Measurements from ENCODE around the gene PRR36.

Gene PRR36

GRCh38 chr19:7912697-7913564 lies 38.7 kb upstream of the PRR36 start:
- DNase-seq: no peak

- DNase-seq: no peak
Measured at GRCh38 chr19:7912144-7912696, 38.0 kb upstream of the PRR36 start.

GRCh38 chr19:7911508-7912143 lies 37.4 kb upstream of the PRR36 start:
- DNase-seq: no peak

- DNase-seq: no peak
Measured at GRCh38 chr19:7910321-7911161, 36.4 kb upstream of the PRR36 start.

- DNase-seq: no peak
Measured at GRCh38 chr19:7909471-7910067, 35.4 kb upstream of the PRR36 start.

- no peak for DNase-seq
Measured at GRCh38 chr19:7908742-7909461, 34.7 kb upstream of the PRR36 start.

- no peak for DNase-seq
Measured at GRCh38 chr19:7908078-7908699, 34.0 kb upstream of the PRR36 start.

- no peak for DNase-seq
Measured at GRCh38 chr19:7907544-7907943, 33.4 kb upstream of the PRR36 start.

GRCh38 chr19:7907122-7907521 lies 32.9 kb upstream of the PRR36 start:
- no peak for DNase-seq

- no peak for DNase-seq
Measured at GRCh38 chr19:7905859-7906258, 31.7 kb upstream of the PRR36 start.

- DNase-seq: no peak
Measured at GRCh38 chr19:7905268-7905667, 31.1 kb upstream of the PRR36 start.

GRCh38 chr19:7904074-7905020 lies 30.2 kb upstream of the PRR36 start:
- peak; percentile 63 for DNase-seq

- peak; percentile 100 for DNase-seq
Measured at GRCh38 chr19:7903244-7904073, 29.3 kb upstream of the PRR36 start, which contains the start of gene MAP2K7. Gene MAP2K7, plus strand, starts transcription at chr19:7903877. Its CDS starts 68 bp downstream, at chr19:7903945.

- no peak for DNase-seq
Measured at GRCh38 chr19:7902796-7903243, 28.6 kb upstream of the PRR36 start.

- no peak for DNase-seq
Measured at GRCh38 chr19:7901337-7901736, 27.1 kb upstream of the PRR36 start.

- DNase-seq: no peak
Measured at GRCh38 chr19:7900931-7901330, 26.7 kb upstream of the PRR36 start.

- no peak for DNase-seq
Measured at GRCh38 chr19:7900401-7900870, 26.2 kb upstream of the PRR36 start.

GRCh38 chr19:7899751-7900378 lies 25.7 kb upstream of the PRR36 start:
- DNase-seq: no peak

Data from CD4-positive, alpha-beta T cell treated with Interleukin-6 for 4 hours (primary cell).